ENCODE measurements around the gene CNGA4. TPM values are rescaled to one million over a fixed set of nuclear protein-coding genes. Genes with fewer than 3 reads are reported as not detected.
"Not testable (repeated sequence)": the region's sequence is repeated elsewhere in the genome, so short reads cannot be mapped to it uniquely, and the experiment has no call there.

The CNGA4 gene
- total RNA-seq, 1 donor from 2014 or later, result not detected

DNA sequence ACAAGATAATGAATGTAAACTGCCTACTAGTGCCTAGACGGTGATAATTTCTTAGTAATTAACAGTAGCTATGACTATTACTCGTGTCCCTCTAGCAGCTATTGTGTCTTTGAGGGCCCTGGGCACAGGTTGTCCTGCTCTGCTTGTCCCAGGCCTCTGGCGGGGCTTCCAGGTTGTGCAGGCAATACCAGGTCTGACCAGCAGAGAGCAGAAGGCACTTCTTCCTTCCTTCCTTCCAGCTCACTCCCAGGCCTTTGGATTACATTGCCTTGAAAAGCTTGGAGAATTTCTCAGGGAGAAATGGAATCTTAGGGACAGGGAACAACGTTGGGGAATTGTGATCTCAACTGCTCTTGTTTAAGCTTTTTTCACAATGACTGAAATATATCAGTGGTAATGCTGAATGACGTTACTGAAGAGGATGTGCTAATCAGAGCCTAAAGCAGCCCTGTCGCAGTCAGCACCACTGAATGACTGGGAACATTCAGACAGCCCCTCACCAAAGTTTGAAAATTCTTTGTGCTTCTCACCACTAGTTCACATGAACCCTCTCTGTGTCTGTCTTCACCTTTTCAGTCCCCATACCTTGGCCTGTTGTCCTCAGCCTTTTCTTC is 12.3 kb downstream of the CNGA4 start:
- DNase-seq (ENCODE audit: low spot score), result peak; percentile 31
- Mint-ChIP-seq H3K4me1 (ENCODE audit: low read depth) (no peaks in the 10 kb centered on the region), H3K27ac (no peak overlapping the region), H3K9me3 (no peaks in the 10 kb centered on the region), H3K27me3 (ENCODE audit: low read depth) (no peaks in the 10 kb centered on the region), H3K36me3 (ENCODE audit: low read depth) (no peaks in the 10 kb centered on the region), H3K4me3 (ENCODE audit: low read depth) (no peak overlapping the region)
- intact Hi-C loops (cut with micrococcal nuclease), result loop anchor here (1.0 kb wide), 1 partner anchor 102 kb away; no protein-coding TSS in a partner anchor

DNA sequence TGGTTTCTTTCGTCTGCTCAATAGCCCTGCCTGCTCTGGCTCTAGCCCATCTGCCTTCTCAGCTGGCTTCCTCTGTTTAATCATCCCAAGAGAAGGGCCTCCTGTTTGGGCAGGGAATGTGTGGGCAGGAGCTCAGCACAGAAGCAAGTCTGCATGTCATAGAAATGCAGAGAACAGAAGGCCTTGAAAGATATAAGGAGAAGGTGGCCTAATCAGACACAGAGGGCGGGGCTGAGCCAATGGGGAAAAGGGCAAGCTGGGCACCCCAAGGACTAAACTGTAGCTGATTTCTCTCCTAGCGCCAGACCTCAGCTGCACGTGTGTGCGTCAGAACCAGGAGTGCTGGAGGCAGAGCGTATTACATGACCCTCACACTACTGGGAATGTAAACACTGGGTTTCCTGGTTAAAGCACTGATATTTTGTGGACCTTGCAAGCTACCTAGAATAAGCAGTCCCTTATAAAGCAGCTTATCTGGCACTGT is 13.1 kb downstream of the CNGA4 start:
- Mint-ChIP-seq H3K27me3 (ENCODE audit: low read depth) (no peaks in the 10 kb centered on the region), H3K4me1 (ENCODE audit: low read depth) (no peaks in the 10 kb centered on the region), H3K27ac (no peak overlapping the region), H3K9me3 (no peaks in the 10 kb centered on the region), H3K4me3 (ENCODE audit: low read depth) (no peak overlapping the region), H3K36me3 (ENCODE audit: low read depth) (no peaks in the 10 kb centered on the region)
- no peak for DNase-seq (ENCODE audit: low spot score)
- intact Hi-C loops (cut with micrococcal nuclease), result loop anchor here (1.0 kb wide), 1 partner anchor 101 kb away; no protein-coding TSS in a partner anchor

DNA sequence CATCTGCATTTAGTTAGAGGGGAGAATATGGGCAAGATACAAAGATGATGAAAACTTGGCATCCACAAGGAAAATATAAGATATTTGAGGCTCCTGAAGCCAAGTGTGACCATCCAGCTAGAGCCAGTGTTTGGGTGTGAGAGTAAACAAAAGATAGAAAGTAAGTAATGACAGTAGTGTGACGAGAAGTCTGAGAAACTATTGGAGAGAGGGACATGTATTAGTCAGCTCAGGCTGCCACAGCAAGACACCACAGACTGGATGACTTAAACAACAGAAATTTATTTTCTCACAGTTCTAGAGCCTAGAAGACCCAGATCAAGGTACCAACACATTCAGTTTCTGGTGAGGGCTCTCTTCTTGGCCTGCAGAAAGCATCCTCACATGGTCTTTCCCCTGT is 14.3 kb downstream of the CNGA4 start:
- intact Hi-C loops (cut with micrococcal nuclease), result no loop called here
- Mint-ChIP-seq H3K4me1 (ENCODE audit: low read depth) (no peaks in the 10 kb centered on the region), H3K27ac (no peak overlapping the region), H3K9me3 (no peaks in the 10 kb centered on the region), H3K36me3 (ENCODE audit: low read depth) (no peaks in the 10 kb centered on the region), H3K27me3 (ENCODE audit: low read depth) (peaks cover 4% of the 10 kb centered on the region), H3K4me3 (ENCODE audit: low read depth) (no peak overlapping the region)
- no peak for DNase-seq (ENCODE audit: low spot score)

DNA sequence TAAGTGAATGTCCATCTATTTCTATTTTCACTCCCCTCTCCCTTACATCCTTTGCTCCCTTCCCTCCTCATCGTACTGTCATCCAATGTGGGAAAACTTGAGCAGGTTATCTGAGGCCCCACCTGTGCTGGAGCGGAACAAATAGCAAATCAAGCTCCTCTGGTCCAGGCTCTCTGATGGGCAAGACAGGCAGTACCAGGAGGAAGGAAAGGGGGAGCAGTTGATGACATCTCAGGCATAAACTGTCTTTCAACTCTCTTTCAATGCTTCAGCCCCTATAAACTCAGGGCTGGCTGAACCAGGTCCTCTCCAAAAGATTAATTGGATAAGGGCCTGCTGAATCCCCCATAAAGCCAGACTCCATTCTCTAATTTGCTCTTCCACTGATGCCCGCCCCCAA is 19.3 kb downstream of the CNGA4 start:
- Mint-ChIP-seq H3K4me3 (ENCODE audit: low read depth) (no peak overlapping the region), H3K27me3 (ENCODE audit: low read depth) (peaks cover 16% of the 10 kb centered on the region), H3K36me3 (ENCODE audit: low read depth) (no peaks in the 10 kb centered on the region), H3K4me1 (ENCODE audit: low read depth) (no peaks in the 10 kb centered on the region), H3K27ac (no peak overlapping the region), H3K9me3 (no peaks in the 10 kb centered on the region)
- intact Hi-C loops (cut with micrococcal nuclease), result loop anchor here (2.0 kb wide), 1 partner anchor 23 kb away; the partner anchor contains the start of gene FHIP1B
- no peak for DNase-seq (ENCODE audit: low spot score)

DNA sequence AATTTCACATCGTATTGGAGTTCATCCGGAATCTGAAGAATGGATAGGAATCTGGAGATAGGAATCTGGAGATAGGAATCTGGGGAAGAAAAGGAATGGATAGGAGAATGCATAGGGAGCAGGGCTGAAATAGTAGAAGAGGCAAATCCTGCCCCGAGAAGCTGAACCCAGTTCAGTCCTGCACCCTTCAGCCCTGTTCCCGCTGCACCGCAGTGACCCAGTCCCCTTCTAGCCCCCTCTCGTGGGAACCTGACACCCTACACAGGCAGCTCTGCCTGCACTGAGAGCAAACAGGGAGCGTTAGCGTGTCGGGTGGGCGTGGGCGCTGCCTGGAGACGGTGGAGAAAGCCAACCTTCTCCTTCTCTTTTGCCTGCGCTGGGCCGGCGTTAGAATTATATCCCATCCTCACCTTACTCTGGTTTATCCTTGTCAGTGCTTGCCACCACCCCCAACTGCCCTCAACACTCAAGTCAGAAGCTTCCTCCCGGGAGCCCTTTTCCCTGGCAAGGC is 19.7 kb downstream of the CNGA4 start:
- Mint-ChIP-seq H3K4me1 (ENCODE audit: low read depth) (no peaks in the 10 kb centered on the region), H3K4me3 (ENCODE audit: low read depth) (no peak overlapping the region), H3K36me3 (ENCODE audit: low read depth) (no peaks in the 10 kb centered on the region), H3K27ac (no peak overlapping the region), H3K9me3 (no peaks in the 10 kb centered on the region), H3K27me3 (ENCODE audit: low read depth) (peaks cover 18% of the 10 kb centered on the region)
- intact Hi-C loops (cut with micrococcal nuclease), result loop anchor here (2.0 kb wide), 1 partner anchor 24 kb away; the partner anchor contains the start of gene FHIP1B
- no peak for DNase-seq (ENCODE audit: low spot score)

DNA sequence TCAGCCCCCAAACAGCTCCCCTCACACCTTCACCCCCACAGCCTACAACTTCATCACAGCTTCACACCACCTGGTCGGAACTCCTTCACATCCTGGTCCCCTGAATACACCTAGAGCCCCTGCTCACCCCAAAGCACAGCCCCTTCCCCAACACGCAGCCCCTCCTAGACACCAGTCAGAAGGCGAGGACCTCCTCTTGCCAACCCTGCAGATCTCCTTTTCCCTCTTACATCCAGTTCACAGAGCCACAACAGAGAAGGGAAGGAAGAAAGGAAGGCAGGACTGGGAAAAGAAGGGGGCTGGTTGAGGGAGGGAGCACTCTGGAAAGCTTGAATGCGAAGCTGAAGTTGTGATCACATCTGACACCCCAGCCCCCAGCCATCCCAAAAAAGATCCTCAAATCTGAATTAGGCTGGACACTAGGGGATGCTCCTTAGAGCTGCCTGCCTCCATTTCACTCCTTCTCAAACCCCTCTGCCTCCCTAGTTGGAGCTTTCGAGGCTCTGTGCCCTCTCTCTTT is 21.4 kb downstream of the CNGA4 start:
- intact Hi-C loops (cut with micrococcal nuclease), result loop anchor here (5.0 to 10.0 kb wide), 2 partner anchors 52 to 235 kb away; no protein-coding TSS in a partner anchor
- no peaks in the 10 kb centered on the region for H3K36me3 Mint-ChIP-seq (ENCODE audit: low read depth)

DNA sequence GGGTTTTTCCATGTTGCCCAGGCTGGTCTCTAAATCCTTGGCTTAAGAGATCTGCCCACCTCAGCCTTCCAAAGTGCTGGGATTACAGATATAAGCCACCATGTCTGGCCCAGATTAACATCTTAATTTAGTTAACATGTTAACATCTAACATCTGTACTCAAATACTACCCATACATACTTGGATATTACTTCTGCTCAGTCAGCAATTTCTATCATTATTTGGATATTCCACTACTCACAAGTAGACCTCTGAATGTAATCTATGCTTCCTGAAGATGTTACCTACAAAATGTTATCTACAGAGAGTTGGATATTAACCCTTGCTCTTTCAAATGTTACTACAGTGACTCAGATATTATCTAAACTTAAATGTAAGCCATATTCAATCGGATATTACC is 24.8 kb downstream of the CNGA4 start:
- no peak overlapping the region for H3K4me3 Mint-ChIP-seq (ENCODE audit: low read depth)
- intact Hi-C loops (cut with micrococcal nuclease), result loop anchor here (5.0 to 10.0 kb wide), 2 partner anchors 49 to 239 kb away; no protein-coding TSS in a partner anchor
- no peaks in the 10 kb centered on the region for H3K9me3 Mint-ChIP-seq
- no peaks in the 10 kb centered on the region for H3K4me1 Mint-ChIP-seq (ENCODE audit: low read depth)
- H3K27me3 Mint-ChIP-seq (ENCODE audit: low read depth), result peaks cover 30% of the 10 kb centered on the region
- DNase-seq (ENCODE audit: low spot score), result no peak
- H3K36me3 Mint-ChIP-seq (ENCODE audit: low read depth), result no peaks in the 10 kb centered on the region
- H3K27ac Mint-ChIP-seq, result no peak overlapping the region

More for the DNA sequence above, 21.4 kb downstream of the CNGA4 start:
- H3K9me3 Mint-ChIP-seq, result no peaks in the 10 kb centered on the region
- no peaks in the 10 kb centered on the region for H3K4me1 Mint-ChIP-seq (ENCODE audit: low read depth)
- no peak overlapping the region for H3K4me3 Mint-ChIP-seq (ENCODE audit: low read depth)
- H3K27me3 Mint-ChIP-seq (ENCODE audit: low read depth), result peaks cover 30% of the 10 kb centered on the region
- DNase-seq (ENCODE audit: low spot score), result no peak
- H3K27ac Mint-ChIP-seq, result no peak overlapping the region

DNA sequence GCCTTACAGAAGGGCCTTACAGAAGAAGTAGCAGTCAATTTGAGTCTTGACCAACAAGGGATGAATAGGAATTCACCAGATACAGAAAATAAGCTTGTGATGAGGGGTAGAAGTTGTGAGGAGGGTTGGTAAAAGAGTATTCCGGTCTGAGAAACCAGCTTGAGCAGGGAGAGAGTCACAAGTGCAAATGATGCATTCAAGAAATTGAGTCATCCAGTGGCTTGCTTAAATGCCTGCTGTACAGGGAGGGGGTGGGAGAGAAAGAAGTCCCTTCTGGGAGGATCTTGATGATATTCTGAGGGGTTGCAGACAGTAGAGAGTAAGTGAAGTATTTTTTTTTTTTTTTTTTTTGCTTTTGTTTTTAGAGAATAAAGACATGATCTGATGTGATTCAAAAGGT is 29.9 kb downstream of the CNGA4 start:
- Mint-ChIP-seq H3K36me3 (ENCODE audit: low read depth) (no peaks in the 10 kb centered on the region), H3K9me3 (no peaks in the 10 kb centered on the region), H3K27me3 (ENCODE audit: low read depth) (peaks cover 27% of the 10 kb centered on the region), H3K27ac (no peak overlapping the region), H3K4me3 (ENCODE audit: low read depth) (no peak overlapping the region), H3K4me1 (ENCODE audit: low read depth) (no peaks in the 10 kb centered on the region)
- intact Hi-C loops (cut with micrococcal nuclease), result loop anchor here (10.0 kb wide), 1 partner anchor 244 kb away; no protein-coding TSS in a partner anchor
- DNase-seq (ENCODE audit: low spot score), result no peak

DNA sequence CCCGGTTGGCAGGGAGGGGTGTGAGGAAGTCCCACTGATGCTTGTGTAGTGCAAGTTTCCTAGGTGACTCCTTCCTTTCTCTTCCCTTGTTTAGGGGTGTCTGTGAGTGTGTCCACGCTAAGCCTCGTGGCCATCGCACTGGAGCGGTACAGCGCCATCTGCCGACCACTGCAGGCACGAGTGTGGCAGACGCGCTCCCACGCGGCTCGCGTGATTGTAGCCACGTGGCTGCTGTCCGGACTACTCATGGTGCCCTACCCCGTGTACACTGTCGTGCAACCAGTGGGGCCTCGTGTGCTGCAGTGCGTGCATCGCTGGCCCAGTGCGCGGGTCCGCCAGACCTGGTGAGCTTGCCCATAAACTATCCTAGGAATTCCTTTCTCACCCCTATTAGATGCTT is 31.1 kb downstream of the CNGA4 start:
- Mint-ChIP-seq H3K36me3 (ENCODE audit: low read depth) (no peaks in the 10 kb centered on the region), H3K27ac (no peak overlapping the region), H3K4me3 (ENCODE audit: low read depth) (no peak overlapping the region), H3K4me1 (ENCODE audit: low read depth) (no peaks in the 10 kb centered on the region), H3K27me3 (ENCODE audit: low read depth) (peaks cover 29% of the 10 kb centered on the region), H3K9me3 (no peaks in the 10 kb centered on the region)
- intact Hi-C loops (cut with micrococcal nuclease), result loop anchor here (10.0 kb wide), 1 partner anchor 245 kb away; no protein-coding TSS in a partner anchor
- no peak for DNase-seq (ENCODE audit: low spot score)

DNA sequence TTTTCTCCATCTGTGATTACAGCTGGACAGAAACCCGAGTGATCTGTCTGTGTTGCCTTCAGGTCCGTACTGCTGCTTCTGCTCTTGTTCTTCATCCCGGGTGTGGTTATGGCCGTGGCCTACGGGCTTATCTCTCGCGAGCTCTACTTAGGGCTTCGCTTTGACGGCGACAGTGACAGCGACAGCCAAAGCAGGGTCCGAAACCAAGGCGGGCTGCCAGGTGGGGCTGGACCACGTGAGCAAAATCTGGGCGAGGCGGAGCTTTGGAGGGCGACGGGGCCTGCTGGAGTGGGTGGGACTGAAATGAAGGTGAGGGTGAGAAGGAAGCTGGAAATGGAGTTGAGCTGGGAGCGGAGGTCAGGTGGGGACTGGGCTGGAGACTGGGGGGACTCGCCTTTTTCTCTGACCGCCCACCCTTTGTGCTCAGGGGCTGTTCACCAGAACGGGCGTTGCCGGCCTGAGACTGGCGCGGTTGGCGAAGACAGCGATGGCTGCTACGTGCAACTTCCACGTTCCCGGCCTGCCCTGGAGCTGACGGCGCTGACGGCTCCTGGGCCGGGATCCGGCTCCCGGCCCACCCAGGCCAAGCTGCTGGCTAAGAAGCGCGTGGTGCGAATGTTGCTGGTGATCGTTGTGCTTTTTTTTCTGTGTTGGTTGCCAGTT is 31.8 kb downstream of the CNGA4 start:
- DNase-seq (ENCODE audit: low spot score), result no peak
- intact Hi-C loops (cut with micrococcal nuclease), result no loop called here
- Mint-ChIP-seq H3K27ac (no peak overlapping the region), H3K9me3 (no peaks in the 10 kb centered on the region), H3K4me1 (ENCODE audit: low read depth) (no peaks in the 10 kb centered on the region), H3K4me3 (ENCODE audit: low read depth) (no peak overlapping the region), H3K36me3 (ENCODE audit: low read depth) (no peaks in the 10 kb centered on the region), H3K27me3 (ENCODE audit: low read depth) (peaks cover 30% of the 10 kb centered on the region)

DNA sequence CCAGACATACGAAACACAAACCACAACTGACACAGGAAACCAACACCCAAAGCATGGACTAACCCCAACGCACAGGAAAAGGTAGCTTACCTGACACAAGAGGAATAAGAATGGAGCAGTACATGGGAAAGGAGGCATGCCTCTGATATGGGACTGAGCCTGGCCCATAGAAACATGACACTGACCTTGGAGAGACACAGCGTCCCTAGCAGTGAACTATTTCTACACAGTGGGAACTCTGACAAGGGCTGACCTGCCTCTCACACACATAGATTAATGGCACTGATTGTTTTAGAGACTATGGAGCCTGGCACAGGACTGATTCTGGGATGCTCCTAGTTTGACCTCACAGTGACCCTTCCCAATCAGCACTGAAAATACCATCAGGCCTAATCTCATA is 32.7 kb downstream of the CNGA4 start:
- H3K9me3 Mint-ChIP-seq, result no peaks in the 10 kb centered on the region
- no peak overlapping the region for H3K27ac Mint-ChIP-seq
- H3K27me3 Mint-ChIP-seq (ENCODE audit: low read depth), result peaks cover 36% of the 10 kb centered on the region
- DNase-seq (ENCODE audit: low spot score), result no peak
- H3K4me1 Mint-ChIP-seq (ENCODE audit: low read depth), result no peaks in the 10 kb centered on the region
- H3K36me3 Mint-ChIP-seq (ENCODE audit: low read depth), result no peaks in the 10 kb centered on the region
- H3K4me3 Mint-ChIP-seq (ENCODE audit: low read depth), result no peak overlapping the region
- intact Hi-C loops (cut with micrococcal nuclease), result no loop called here

DNA sequence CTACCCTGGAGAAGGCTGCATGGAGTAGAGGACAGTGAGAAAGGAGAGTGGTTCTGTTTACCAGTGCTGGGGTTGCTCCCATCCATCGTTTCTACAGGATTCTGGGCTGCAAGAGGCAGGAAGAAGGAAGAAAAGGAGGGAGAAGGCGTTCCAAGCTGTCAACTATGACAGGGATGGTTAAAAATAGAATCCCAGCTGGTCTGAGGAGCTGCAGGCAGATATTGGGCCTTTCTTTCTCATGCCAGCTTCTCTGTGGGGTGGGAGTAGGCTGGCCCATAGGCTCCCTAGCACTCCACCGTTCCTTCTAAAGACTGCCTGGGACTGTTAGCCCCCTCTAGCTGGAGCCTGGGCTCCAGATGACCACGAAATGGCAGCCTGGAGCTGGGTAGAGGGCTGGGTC is 34.3 kb downstream of the CNGA4 start:
- Mint-ChIP-seq H3K36me3 (ENCODE audit: low read depth) (no peaks in the 10 kb centered on the region), H3K27me3 (ENCODE audit: low read depth) (peaks cover 48% of the 10 kb centered on the region), H3K27ac (no peak overlapping the region), H3K4me1 (ENCODE audit: low read depth) (no peaks in the 10 kb centered on the region), H3K4me3 (ENCODE audit: low read depth) (no peak overlapping the region), H3K9me3 (no peaks in the 10 kb centered on the region)
- intact Hi-C loops (cut with micrococcal nuclease), result no loop called here
- DNase-seq (ENCODE audit: low spot score), result no peak

DNA sequence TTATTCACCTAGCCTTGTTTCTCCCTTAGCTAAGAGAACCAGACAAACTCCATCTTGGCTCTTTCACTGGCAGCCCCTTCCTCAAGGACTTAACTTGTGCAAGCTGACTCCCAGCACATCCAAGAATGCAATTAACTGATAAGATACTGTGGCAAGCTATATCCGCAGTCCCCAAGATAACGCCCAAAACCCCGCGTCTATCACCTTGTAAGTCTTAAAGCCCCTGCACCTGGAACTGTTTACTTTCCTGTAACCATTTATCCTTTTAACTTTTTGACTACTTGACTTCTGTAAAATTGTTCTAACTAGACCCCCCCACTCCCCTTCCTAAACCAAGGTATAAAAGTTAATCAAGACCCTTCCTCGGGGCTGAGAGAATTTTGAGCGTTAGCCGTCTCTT is 41.9 kb downstream of the CNGA4 start:
- DNase-seq (ENCODE audit: low spot score); H3K4me3 Mint-ChIP-seq (ENCODE audit: low read depth); H3K27ac Mint-ChIP-seq; H3K4me1 Mint-ChIP-seq (ENCODE audit: low read depth); H3K9me3 Mint-ChIP-seq; H3K36me3 Mint-ChIP-seq (ENCODE audit: low read depth); intact Hi-C loops (cut with micrococcal nuclease): not testable (repeated sequence)
- H3K27me3 Mint-ChIP-seq (ENCODE audit: low read depth), result peaks cover 66% of the 10 kb centered on the region

Data from activated T-helper 2 cell treated with anti-CD3 and anti-CD28 coated beads, Interferon-gamma antibody, Interleukin-2, Interleukin-4, amounts not matched to agents 10 μg/mL and 5 μg/mL and 100 μg/mL, durations not matched to agents 14 hours and 24 hours and 36 hours (primary cell).